Measurements from ENCODE around the gene EPHA8.

EPHA8 gene

GRCh38 chr1:22562584-22563583 lies at the start of gene EPHA8:
Gene EPHA8, plus strand, starts transcription at chr1:22563489. Its CDS starts 147 bp downstream, at chr1:22563636.
- DNase-seq (ENCODE audit: low spot score): no peak

- no peak for DNase-seq (ENCODE audit: low spot score)
Measured at GRCh38 chr1:22516906-22517571, 46.2 kb upstream of the EPHA8 start.

- no peak for DNase-seq (ENCODE audit: low spot score)
Measured at GRCh38 chr1:22517956-22518355, 45.3 kb upstream of the EPHA8 start.

GRCh38 chr1:22518379-22518778 lies 44.9 kb upstream of the EPHA8 start:
- DNase-seq (ENCODE audit: low spot score): no peak

GRCh38 chr1:22520871-22521270 lies 42.4 kb upstream of the EPHA8 start:
- DNase-seq (ENCODE audit: low spot score): no peak

DNA sequence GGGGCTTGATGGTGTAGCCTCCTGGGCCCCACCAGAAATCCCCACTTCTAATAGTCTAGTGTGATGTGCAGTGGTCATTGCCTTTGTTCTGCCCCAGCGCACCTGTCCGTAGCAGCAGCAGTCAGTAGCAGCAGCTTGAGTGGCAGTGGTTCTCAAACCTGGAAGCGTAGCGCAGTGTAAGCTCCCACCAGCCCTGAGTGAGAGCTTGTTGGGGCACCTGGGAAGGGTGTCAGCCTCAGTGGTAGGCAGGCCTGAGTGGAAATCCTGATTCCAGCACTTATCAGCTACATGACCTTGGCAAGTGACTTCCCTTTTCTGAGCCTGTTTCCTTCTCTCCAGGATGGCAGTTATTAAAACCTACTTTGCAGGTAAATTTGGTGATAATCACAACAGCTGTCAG lies 41.6 kb upstream of the EPHA8 start:
- DNase-seq (ENCODE audit: low spot score): no peak

- no peak for DNase-seq (ENCODE audit: low spot score)
Measured at GRCh38 chr1:22522221-22522743, 41.0 kb upstream of the EPHA8 start.

DNA sequence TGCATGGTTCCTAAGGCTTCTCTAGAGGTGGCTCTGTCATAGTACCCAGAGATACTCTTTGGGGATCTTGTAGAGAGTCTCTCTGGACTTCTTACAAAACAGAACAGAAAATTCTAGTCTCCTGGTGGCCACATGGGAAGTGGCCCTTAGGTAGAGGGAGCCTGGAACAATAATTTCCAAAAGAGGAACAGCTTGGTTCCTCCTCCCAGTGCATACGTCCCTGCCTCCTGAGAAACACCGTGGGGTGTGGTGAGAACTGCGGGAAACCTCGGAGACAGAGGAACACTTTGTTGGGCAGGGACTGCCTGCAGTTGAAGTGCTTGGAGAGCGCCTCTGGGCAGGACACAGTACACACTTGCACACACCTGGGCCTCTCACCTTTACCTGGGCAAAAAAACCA lies 38.8 kb upstream of the EPHA8 start:
- no peak for DNase-seq (ENCODE audit: low spot score)

GRCh38 chr1:22525211-22525610 lies 38.1 kb upstream of the EPHA8 start:
- DNase-seq (ENCODE audit: low spot score): no peak

- no peak for DNase-seq (ENCODE audit: low spot score)
Measured at GRCh38 chr1:22525646-22526045, 37.6 kb upstream of the EPHA8 start.

DNA sequence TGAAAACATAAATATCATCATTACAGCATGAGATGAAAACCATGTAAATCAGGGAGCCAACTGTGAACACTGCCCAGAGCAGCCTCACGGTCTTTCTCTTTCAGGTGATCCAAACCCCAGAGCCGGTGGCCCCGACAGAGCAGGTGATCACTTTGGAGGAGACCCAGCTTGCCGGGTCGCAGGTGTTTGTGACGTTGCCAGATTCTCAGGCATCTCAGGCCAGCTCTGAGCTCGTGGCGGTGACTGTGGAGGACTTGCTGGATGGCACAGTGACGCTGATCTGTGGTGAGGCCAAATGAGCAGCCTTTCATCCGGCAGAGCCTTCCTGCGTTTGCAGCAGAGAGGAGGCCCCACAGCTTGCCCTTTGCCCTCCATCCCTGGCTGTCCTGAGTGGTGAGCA lies 37.2 kb upstream of the EPHA8 start:
- no peak for DNase-seq (ENCODE audit: low spot score)

- DNase-seq (ENCODE audit: low spot score): no peak
Measured at GRCh38 chr1:22526677-22527076, 36.6 kb upstream of the EPHA8 start.

- no peak for DNase-seq (ENCODE audit: low spot score)
Measured at GRCh38 chr1:22527122-22527521, 36.2 kb upstream of the EPHA8 start.

DNA sequence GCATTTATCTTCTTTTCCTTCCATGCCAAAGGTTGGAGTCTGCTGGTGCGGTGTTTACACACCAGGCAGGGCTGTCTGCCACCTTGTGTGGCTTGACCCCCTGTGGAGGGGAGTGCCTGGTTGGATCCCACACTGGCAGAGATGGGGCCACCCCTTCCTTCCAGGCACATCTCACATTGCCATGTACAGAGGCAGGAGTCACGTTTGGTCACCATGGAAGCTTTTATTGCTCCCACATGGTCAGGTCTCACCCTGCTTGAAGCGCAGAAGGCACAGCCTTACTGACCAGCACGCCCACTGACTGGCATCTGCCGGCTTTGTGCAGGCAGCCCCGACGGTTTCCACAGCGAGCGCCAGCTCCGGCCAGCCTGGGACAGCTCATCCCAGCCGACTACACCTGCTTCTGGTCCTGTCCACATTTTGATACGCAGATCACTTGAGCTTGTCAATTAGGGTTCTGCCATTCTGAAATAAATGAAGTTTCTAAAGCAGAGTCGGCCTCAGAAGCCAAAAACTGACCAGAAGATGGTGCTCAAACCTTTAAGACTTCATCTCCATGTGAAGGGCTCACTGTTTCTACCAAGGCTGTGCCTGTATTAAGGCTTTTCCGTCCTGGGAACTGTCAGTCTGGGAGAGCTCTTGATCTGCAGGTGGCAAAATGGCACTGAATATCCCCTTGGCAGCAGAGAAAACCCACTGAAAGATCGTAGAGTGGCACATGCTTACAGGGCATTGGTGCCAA lies 35.6 kb upstream of the EPHA8 start:
- no peak for DNase-seq (ENCODE audit: low spot score)

- no peak for DNase-seq (ENCODE audit: low spot score)
Measured at GRCh38 chr1:22528451-22528850, 34.8 kb upstream of the EPHA8 start.

GRCh38 chr1:22529901-22530621 lies 33.2 kb upstream of the EPHA8 start:
- no peak for DNase-seq (ENCODE audit: low spot score)

GRCh38 chr1:22530715-22531114 lies 32.6 kb upstream of the EPHA8 start:
- no peak for DNase-seq (ENCODE audit: low spot score)

- no peak for DNase-seq (ENCODE audit: low spot score)
Measured at GRCh38 chr1:22531251-22531650, 32.0 kb upstream of the EPHA8 start.

DNA sequence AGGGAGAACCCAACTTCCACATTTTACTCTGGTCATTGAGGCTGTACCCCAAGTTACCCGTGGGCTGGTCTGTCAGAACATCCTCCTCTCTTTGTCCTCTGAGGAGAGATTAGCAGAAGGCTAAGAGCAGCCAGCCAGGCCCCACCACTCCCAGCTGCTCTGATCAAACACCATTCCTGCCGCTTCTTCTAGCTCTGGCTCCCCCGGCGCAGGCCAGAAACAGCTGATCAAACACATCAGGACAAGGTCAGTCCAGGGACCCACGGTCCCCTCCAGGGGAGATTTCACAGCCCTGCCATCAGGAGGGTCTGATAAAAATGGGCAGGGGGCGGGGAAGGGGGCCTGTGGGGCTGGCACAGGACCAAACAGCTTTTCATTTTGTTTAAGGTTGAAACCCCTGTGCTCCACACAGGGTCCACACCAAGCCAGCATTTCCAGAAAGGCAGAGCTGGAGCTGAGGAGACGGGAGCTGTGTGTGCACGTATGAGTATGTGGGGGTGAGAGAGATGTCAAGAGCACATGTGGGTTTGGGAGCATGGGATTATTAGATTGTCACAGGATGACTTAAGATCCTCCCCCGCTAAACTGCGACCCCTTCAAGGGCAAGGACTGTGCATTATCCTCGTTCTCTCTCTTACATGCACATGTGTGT lies 29.9 kb upstream of the EPHA8 start:
- no peak for DNase-seq (ENCODE audit: low spot score)

- no peak for DNase-seq (ENCODE audit: low spot score)
Measured at GRCh38 chr1:22534951-22535350, 28.3 kb upstream of the EPHA8 start.

- no peak for DNase-seq (ENCODE audit: low spot score)
Measured at GRCh38 chr1:22535399-22535798, 27.9 kb upstream of the EPHA8 start.

Data from putamen (tissue), 1 donor.